Motor neuron (in vitro differentiated cells): ENCODE data around the gene TMIE. TPM values are rescaled to one million over a fixed set of nuclear protein-coding genes. Genes with fewer than 3 reads are reported as not detected.
"Not testable (repeated sequence)": the region's sequence is repeated elsewhere in the genome, so short reads cannot be mapped to it uniquely, and the experiment has no call there.

ENCODE experiments used
- ATAC-seq, 8 experiments: fragments of 200-7000 bp; cut with Tn5 transposase; replicated peaks in 6 of 8; 2 replicates each; pipeline ENCODE4 v1.8.0; 2021; ENCODE audit warnings: mild to moderate bottlenecking in 8 of 8, moderate library complexity in 8 of 8
- H3K27ac ChIP-seq, 2 donors: fragments of 250-450 bp; sonication (Bioruptor Pico); 2 replicates each; pipeline ENCODE4 v1.9.0; 2021; ENCODE audit warnings: antibody characterized with exemption in 2 of 2, mild to moderate bottlenecking in 2 of 2, moderate library complexity in 1 of 2
- H3K4me1 ChIP-seq, 2 donors: fragments of 250-450 bp; sonication (Bioruptor Pico); replicated peaks in 1 of 2; 2 replicates each; pipeline ENCODE4 v1.6.1; 2021; ENCODE audit warnings: antibody characterized with exemption in 2 of 2, mild to moderate bottlenecking in 2 of 2, moderate library complexity in 1 of 2
- H3K4me3 ChIP-seq, 5 donors: fragments of 250-450 bp; sonication (Bioruptor Pico); 2 replicates each; pipeline ENCODE4 v1.9.0; 2021; ENCODE audit warnings: antibody characterized with exemption in 5 of 5, mild to moderate bottlenecking in 5 of 5, moderate library complexity in 4 of 5
- WGBS, 10 experiments: fragments of 450-650 bp; shearing (Covaris generic); methylation state at CpG; one replicate each; pipeline ENCODE4 v1.0.0; 2022; 5-methylcytosine and 5-hydroxymethylcytosine counted together
- in situ Hi-C, 9 experiments: fragments of 400-800 bp; cut with MboI; loops; one replicate each; pipeline ENCODE4 v1.15.0; 2021; ENCODE audit warnings: low sequenced_read_pairs in 9 of 9, low pct_unique_long_range_greater_than_20kb in 2 of 9; ENCODE audit not compliant: unreplicated experiment in 9 of 9
- total RNA-seq, 8 experiments: library from RNA; unstranded; fragments of 300-600 nt; gene quantifications; 2 replicates each; pipeline versions ENCODE4 v1.2.3 to v1.2.4, GENCODE V29; 2022

The TMIE gene
- total RNA-seq, 8 experiments from 2014 or later = 0.25 to 2.6 (median 0.82) TPM; not detected in 2

DNA sequence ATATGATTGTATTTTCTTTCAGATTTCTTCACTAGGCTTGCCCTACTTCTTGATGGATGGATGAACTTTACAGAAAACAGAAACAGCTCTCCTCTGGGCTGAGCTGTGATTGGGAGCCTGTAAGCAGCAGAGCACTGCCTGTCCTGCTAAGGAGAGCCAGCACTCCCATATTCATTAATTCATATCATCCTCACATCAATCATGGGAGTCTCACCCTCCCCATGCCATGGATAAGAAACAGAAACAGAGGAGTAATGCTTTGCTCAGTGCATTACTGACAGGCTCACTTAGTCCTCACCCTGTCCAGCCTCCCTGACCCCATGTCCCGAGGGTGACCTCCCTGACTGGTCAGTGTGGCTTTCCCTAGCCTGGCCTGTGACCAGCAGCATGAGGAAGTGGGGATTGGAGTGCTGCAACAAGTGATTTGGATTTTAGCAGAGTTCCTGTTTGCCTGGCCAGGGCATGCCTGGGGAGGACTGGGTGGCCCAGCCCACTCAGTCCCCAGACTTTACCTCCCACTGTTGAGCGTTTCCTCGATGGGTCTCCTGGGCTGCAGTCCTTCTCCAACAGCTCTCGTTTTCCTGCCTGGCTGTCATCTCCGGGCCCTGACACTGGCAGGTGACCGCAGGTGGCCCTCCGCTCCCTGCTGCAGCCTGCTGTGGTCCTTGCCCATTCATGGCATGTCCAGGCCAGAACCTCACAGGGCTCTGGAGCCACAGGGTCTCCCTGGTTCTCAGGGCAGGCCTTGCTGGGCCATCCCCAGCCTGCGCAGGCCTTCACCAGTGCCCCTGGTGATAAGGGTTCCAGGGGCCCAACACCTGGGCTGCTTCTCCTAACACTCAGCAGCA is 1.3 kb upstream of the TMIE start:
- H3K4me3 ChIP-seq = no peak overlapping the region
- 40 to 100% (median 84%) methylated on average over 1 to 6 of the region's 8 CpGs; no CpG with 5 or more reads in 3 of the 10 experiments for WGBS, 10 experiments
- peak in 7 of 8 experiments; percentile 1 to 63 (median 36) for ATAC-seq
- no peak overlapping the region for H3K27ac ChIP-seq
- in situ Hi-C loops = loop anchor here in 8 of 9 experiments (10.0 to 25.0 kb wide), 5 partner anchors 187 to 662 kb away; partner anchors contain the start of gene PTH1R (in 5 of the 8)
- H3K4me1 ChIP-seq = peaks cover 25 to 32% of the 10 kb centered on the region in 2 donors

DNA sequence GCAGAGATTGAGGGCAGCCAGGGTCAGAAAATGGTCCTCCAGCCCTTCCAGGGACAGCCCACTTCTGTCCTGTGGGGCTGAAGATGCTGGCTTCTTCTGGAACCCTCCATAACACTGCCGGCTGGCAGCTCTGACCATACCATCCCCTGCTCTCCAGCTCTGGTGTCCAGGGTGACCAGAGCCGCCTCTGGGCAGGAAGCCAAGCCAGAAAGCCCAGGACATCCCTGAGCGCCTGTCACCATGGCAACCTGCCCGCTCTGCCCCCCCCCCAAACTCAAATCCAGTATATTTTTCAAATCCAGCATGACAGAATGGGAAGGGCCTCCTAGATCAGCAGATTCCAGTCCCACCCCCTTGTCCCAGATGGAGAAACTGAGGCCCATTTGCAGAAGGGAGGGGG is 420 bp upstream of the TMIE start:
- in situ Hi-C loops = loop anchor here in 7 of 9 experiments (25.0 kb wide), 4 partner anchors 187 to 662 kb away; partner anchors contain the start of gene PTH1R (in 5 of the 7)
- WGBS, 10 experiments = 0% methylated on average over 1 of the region's 4 CpGs; no CpG with 5 or more reads in 9 of the 10 experiments
- Histone ChIP-seq H3K4me3 (peak overlapping the region; percentile 18 to 31 (median 24)), H3K27ac (no peak overlapping the region), H3K4me1 (peaks cover 25 to 38% of the 10 kb centered on the region in 2 donors)
- ATAC-seq = peak in 5 of 8 experiments; percentile 72 to 83 (median 78)

DNA sequence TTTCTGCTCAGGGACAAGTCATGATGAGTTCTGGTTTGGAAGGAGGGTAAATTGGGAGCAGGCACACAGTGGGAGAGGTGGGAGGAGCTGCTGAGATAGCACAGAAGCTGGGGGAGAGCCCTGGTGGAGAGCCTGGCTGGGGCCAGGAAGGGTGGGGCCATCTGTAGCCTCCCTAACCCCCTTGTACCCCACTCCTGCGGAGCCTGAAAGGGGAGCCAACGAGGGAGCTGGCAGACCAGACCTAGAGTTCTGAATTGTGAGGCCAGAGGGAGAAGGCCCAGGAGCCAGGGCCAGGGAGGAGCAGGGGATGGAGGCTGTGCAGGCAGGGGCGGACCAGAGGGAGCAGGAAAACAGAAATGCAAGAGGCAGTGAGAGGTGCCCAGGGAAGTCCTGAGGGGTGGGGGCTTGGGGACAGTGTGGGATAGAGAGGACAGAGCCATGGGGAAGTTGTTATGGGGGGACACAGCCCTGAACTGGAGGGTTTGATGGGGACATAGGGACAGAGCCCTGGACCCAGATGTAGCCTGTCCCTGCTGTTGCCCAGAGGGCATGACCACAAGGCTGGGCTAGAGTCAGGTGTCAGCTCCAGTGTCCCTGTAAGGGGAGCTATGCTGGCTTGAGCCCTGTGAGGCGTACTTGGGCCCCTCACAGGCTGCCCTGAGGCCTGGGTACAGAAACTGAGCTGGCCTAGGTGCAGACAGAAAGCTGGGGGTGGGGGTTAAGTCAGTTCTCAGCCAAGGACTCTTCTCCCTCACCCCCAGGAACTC is 1.2 kb downstream of the TMIE start:
- in situ Hi-C loops = loop anchor here in 7 of 9 experiments (25.0 kb wide), 4 partner anchors 185 to 660 kb away; partner anchors contain the start of gene PTH1R (in 5 of the 7)
- H3K4me1 ChIP-seq = peaks cover 25 to 38% of the 10 kb centered on the region in 2 donors
- no peak overlapping the region for H3K4me3 ChIP-seq
- ATAC-seq = no peak
- WGBS, 10 experiments = 20 to 86% (median 80%) methylated on average over 1 of the region's 4 CpGs; no CpG with 5 or more reads in 7 of the 10 experiments
- H3K27ac ChIP-seq = no peak overlapping the region

DNA sequence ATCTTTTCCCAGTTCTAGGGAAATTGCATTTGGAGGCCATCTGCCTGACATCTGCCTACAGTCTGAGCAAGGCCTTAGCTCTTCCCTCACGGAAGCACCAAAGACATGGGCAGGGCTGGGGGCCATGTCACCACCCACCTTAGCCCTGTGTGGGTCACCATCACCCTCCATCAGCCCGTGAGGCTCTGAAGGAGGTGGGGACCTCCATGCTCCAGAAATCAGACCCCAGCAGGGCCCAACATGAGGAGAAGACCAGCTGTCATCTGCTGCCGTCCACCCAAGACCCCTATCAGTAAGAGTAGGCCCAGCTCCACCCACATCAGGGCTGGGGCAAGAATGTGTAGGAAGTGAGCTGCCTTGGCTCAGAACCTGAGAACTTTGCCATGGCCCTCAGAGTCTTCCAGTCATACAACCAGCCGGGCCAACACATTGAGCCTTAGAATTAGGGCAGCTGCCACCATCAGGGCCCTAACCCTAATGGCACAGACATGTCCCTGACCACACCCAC is 1.9 kb downstream of the TMIE start:
- in situ Hi-C loops = loop anchor here in 7 of 9 experiments (25.0 kb wide), 4 partner anchors 184 to 659 kb away; partner anchors contain the start of gene PTH1R (in 5 of the 7)
- ATAC-seq = no peak
- Histone ChIP-seq H3K4me3 (no peak overlapping the region), H3K4me1 (peaks cover 25 to 38% of the 10 kb centered on the region in 2 donors), H3K27ac (no peak overlapping the region)
- 80 to 100% (median 87%) methylated on average over 1 to 2 of the region's 4 CpGs; no CpG with 5 or more reads in 6 of the 10 experiments for WGBS, 10 experiments

DNA sequence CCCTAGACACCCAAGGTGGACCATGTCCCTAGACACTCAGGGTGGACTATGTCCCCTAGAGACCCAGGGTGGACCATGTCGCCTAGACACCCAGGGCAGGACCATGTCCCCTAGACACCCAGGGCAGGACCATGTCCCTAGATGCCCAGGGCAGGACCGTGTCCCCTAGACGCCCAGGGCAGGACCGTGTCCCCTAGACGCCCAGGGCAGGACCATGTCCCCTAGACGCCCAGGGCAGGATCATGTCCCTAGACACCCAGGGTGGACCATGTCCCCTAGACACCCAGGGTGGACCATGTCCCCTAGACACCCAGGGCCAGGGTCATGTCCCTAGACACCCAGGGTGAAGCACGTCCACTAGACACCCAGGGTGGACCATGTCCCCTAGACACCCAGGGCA is 3.2 kb downstream of the TMIE start:
- not testable (repeated sequence) for H3K4me3 ChIP-seq, ATAC-seq, H3K27ac ChIP-seq
- no CpG with 5 or more reads among the region's 7 CpGs for WGBS, 10 experiments
- peaks cover 24 to 36% of the 10 kb centered on the region in 2 donors for H3K4me1 ChIP-seq
- in situ Hi-C loops = loop anchor here in 7 of 9 experiments (25.0 kb wide), 4 partner anchors 183 to 658 kb away; partner anchors contain the start of gene PTH1R (in 5 of the 7)

DNA sequence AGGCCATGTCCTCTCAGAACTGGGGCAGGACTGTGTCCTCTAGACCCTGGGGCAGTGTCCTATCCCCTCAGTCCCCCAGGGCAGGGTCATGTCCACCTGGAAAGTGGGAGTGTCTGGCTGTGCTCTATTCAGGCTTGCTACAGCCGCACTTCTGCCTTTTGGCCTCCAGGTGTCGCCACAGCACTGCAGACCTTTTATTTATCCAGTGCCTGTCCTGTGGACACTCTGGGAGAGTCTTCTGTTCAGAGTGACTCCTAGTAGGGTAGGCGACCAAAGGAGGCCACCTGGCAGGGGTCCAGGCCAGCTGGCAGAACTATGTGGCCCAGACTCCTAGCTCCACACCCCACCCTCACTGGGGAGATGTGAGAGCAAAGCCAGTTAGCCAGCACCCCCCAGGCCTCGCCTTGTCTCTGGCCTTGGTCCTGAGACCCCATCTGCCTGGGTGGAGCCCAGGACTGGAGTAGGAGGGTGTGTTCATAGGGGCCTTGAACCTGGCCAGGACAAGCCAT is 3.9 kb downstream of the TMIE start:
- 50% methylated on average over 2 of the region's 4 CpGs; no CpG with 5 or more reads in 9 of the 10 experiments for WGBS, 10 experiments
- Histone ChIP-seq H3K27ac (no peak overlapping the region), H3K4me3 (no peak overlapping the region), H3K4me1 (peaks cover 17 to 29% of the 10 kb centered on the region in 2 donors)
- in situ Hi-C loops = loop anchor here in 7 of 9 experiments (25.0 kb wide), 4 partner anchors 182 to 657 kb away; partner anchors contain the start of gene PTH1R (in 5 of the 7)
- peak; percentile 50 to 93 (median 58) for ATAC-seq

DNA sequence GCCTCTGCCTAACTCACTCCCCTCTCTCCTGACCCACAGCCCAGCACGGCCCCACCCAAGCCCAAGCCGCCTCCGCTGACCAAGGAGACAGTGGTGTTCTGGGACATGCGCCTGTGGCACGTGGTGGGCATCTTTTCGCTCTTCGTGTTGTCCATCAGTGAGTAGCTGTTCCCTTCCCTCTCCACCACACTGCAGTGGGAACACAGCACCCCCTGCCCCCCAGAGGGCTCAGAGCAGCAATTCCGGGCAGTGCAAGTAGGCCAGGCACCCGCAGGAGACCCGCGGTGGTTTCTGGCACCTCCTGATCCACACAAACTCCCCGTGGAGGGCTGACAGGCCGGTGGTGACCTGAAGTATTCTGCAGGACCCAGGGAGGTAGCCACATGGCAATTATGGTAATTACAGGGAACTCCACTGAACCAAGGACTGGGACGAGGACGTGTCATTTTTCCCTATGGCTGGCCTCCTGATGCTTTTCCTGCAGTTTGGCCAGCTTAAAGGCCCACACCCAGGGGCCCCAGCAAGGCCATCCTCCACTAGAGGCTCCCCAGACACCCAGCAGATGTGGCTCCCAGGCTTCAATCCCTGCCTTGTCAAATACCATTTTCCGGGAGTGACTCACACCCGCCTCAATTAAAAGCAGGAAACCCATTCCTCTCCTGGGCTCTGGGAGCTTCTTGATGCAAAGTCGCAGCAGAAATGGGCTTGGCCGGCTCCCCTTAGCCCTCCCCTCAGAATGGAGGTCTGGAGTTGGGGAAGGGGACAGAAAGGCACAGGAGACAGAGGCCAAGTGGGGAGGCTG is 4.8 kb downstream of the TMIE start:
- ATAC-seq = peak in 2 of 8 experiments; percentile 38 to 57
- Histone ChIP-seq H3K4me3 (no peak overlapping the region), H3K4me1 (peaks cover 13 to 22% of the 10 kb centered on the region in 2 donors), H3K27ac (no peak overlapping the region)
- in situ Hi-C loops = loop anchor here in 7 of 9 experiments (25.0 kb wide), 4 partner anchors 181 to 656 kb away; partner anchors contain the start of gene PTH1R (in 5 of the 7)
- 0 to 92% (median 58%) methylated on average over 1 to 7 of the region's 19 CpGs; no CpG with 5 or more reads in 2 of the 10 experiments for WGBS, 10 experiments

DNA sequence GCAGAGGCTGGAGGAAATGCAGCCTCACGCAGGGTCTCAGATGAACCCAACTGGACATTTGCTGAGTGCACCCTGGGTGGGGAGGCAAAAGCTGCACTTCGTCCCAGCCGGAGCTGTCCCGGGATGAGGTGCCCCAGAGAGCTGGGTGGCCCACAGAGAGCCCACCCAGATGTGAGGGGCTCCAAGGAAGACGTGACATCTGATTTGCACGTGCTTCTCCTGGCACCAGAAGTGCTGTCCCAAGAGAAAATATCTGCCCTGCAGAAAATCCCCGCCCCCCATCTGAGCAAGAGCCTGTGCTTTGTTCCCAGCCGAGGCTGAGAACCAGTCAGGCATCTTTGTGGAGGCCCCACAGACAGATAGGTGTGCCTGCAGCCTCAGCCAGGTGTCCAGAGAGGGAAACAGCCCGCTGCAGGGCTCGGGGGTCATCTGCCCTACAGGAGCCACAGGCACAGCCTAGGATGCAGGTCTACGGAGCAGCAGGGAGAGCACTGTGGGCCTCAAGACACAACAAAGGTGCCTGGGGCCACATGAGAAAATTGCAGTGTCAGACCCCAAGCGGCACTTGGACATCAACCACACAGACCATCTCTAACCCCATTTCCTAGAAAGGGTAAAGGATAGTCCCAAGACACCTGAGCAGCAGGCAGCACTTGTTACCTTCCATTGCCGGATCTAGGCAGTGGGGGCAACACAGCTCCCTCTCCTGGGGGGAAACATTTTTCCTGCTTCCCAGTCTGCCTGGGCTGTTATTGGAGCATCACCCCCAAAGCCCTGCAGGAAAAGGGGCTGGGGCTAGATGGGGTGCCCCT is 5.8 kb downstream of the TMIE start:
- no peak overlapping the region for H3K4me3 ChIP-seq
- no peak for ATAC-seq
- WGBS, 10 experiments = 33 to 100% (median 72%) methylated on average over 1 to 5 of the region's 13 CpGs; no CpG with 5 or more reads in 5 of the 10 experiments
- H3K4me1 ChIP-seq = peaks cover 6 to 21% of the 10 kb centered on the region in 2 donors
- no peak overlapping the region for H3K27ac ChIP-seq
- in situ Hi-C loops = loop anchor here in 7 of 9 experiments (25.0 kb wide), 4 partner anchors 180 to 655 kb away; partner anchors contain the start of gene PTH1R (in 5 of the 7)

DNA sequence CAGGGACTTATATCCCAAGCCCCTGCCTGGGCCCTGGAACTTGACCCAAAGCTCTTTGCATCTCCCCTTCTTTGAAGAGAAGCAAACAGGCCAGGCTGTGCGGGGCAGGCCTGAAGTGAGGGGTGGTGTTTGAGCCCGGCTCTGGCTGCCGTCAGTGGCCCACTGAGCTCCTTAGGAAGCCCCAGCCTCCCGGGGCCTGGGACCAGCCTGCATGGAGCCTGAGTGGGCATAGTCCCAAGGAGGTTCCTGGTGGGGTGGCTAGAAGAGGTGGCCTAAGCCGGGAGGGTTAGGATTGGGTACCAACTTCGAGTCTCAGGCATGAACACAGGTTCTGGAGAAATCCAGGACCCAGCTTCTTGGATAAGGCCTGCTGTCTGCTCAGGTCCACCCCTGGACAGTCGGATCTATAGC is 6.4 kb downstream of the TMIE start:
- 0 to 86% (median 80%) methylated on average over 1 to 2 of the region's 7 CpGs; no CpG with 5 or more reads in 5 of the 10 experiments for WGBS, 10 experiments
- H3K4me1 ChIP-seq = peaks cover 6 to 14% of the 10 kb centered on the region in 2 donors
- H3K27ac ChIP-seq = no peak overlapping the region
- no peak for ATAC-seq
- no peak overlapping the region for H3K4me3 ChIP-seq
- in situ Hi-C loops = loop anchor here in 7 of 9 experiments (25.0 kb wide), 4 partner anchors 180 to 655 kb away; partner anchors contain the start of gene PTH1R (in 5 of the 7)

DNA sequence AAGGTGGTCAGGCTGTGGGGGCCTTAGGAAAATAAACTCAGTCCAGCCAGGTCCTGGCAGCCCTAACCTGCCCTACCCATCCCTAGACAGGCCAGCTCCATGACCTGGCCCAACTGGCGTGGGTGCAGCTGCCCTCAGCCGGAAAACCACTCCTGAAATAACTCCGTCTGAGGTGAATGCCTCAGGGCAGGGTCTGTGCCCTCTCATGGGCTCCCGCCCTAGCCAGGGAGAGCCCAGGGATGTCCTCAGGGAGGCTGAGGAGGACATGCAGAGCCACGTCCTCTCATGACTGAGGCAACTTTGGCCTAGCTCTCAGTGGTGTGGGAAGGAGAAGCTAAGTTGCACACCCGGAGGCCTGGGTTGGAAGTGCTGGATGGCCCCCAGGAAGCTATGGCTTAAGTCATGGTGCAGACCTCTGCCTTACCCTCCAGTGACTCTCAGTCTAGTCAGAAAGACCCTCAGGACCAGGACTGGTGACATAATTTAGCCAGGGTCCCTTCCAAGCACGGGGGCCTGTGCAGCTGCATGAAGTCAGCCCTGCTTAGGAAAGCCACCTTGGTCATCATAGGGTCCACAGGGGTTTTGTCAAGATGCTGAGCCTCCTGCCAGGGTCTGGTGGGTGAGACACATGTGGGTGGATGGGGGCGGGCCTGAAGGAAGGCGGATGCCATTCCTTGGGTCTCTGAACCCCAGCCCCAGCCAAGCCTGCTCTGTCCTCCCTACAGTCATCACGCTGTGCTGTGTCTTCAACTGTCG is 7.4 kb downstream of the TMIE start:
- in situ Hi-C loops = loop anchor here in 7 of 9 experiments (25.0 kb wide), 4 partner anchors 179 to 654 kb away; partner anchors contain the start of gene PTH1R (in 5 of the 7)

More for the DNA sequence above, 7.4 kb downstream of the TMIE start:
- Histone ChIP-seq H3K4me3 (no peak overlapping the region), H3K27ac (no peak overlapping the region), H3K4me1 (peaks cover 6 to 14% of the 10 kb centered on the region in 2 donors)
- 40 to 100% (median 51%) methylated on average over 1 to 3 of the region's 11 CpGs; no CpG with 5 or more reads in 7 of the 10 experiments for WGBS, 10 experiments
- no peak for ATAC-seq
